Measurements from ENCODE around the gene SLC37A3.
"Not testable (repeated sequence)": the region's sequence is repeated elsewhere in the genome, so short reads cannot be mapped to it uniquely, and the experiment has no call there.

DNA sequence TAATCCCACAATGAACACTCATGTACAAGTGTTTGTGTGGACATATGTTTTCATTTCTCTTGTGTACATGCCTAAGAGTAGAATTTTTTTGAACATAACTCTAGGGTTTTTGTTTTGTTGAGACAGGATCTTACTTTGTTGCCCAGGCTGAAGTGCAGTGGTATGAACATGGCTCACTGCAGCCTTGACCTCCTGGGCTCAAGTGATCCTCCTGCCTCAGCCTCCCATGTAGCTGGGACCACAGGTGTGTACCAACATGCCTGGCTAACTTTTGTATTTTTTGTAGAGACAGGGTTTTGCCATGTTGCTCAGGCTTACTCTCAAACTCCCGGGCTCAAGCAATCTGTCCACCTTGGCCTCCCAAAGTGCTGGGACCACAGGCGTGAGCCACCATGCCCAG is 87.2 kb downstream of the SLC37A3 start:
- not testable (repeated sequence) for TF ChIP-seq POLR2A, POLR2AphosphoS5 (IDR thresholded peaks at IDR 0.05; ENCODE audit: low read depth, low read length)

All from GM12891 (cell line).